Ovary (tissue), 9 donors: ENCODE measurements around the gene CFAP299. TPM values are rescaled to one million over a fixed set of nuclear protein-coding genes. Genes with fewer than 3 reads are reported as not detected.

Experiments
- DNase-seq, 5 donors: peaks; one replicate each; pipeline ENCODE4 v3.0.0-alpha.2; 2019 to 2020
- H3K27ac ChIP-seq, 2 donors: fragments of 200-600 bp; one replicate each; pipeline versions ENCODE4 v1.5.1 to v1.8.0; 2019 to 2022
- H3K27me3 ChIP-seq: fragments of 200-600 bp; one replicate; pipeline ENCODE4 v1.8.0; 2022
- H3K36me3 ChIP-seq: fragments of 200-600 bp; sonication (generic); one replicate; pipeline ENCODE4 v1.5.1; 2019
- H3K4me1 ChIP-seq: one replicate; pipeline ENCODE4 v1.8.1; 2013; ENCODE audit warnings: mild to moderate bottlenecking, moderate library complexity; ENCODE audit not compliant: insufficient read depth
- H3K4me3 ChIP-seq: fragments of 200-600 bp; sonication (generic); one replicate; pipeline ENCODE4 v1.5.1; 2017
- H3K9me3 ChIP-seq, 2 donors: fragments of 200-600 bp in 1 of 2; sonication (generic) in 1 of 2; one replicate each; pipeline versions ENCODE4 v1.5.1 to v1.8.1; 2013 to 2019; ENCODE audit warnings: mild to moderate bottlenecking in 1 of 2, moderate library complexity in 1 of 2
- EP300 ChIP-seq: sonication (generic); formaldehyde crosslinking; IDR thresholded peaks from one replicate; pipeline ENCODE4 v1.6.1; 2017; ENCODE audit warnings: antibody characterized with exemption
- POLR2A ChIP-seq: fragments of 450-650 bp; IDR thresholded peaks from one replicate; pipeline ENCODE4 v1.6.1; 2017; ENCODE audit warnings: antibody characterized with exemption, mild to moderate bottlenecking, moderate library complexity
- WGBS, 3 donors: extraction: QIAGEN DNeasy Blood & Tissue Kit in 1 of 3; methylation state at CpG; one replicate each; pipeline versions ENCODE4 v1.1.5 to v1.1.7; 2013 to 2017; 5-methylcytosine and 5-hydroxymethylcytosine counted together
- intact Hi-C, 4 donors: fragments of 100-400 bp; cut with DNase I; formaldehyde crosslinking; loops; one replicate each; pipeline versions ENCODE4 v1.11.0 to v1.15.1; 2022 to 2023
- polyA plus RNA-seq, 2 donors: library from polyadenylated mRNA; stranded (reverse); fragments of 200-250 nt in 1 of 2; fragments of 350-450 nt in 1 of 2; fragmentation: Illumina TruSeq in 1 of 2; extraction: RNeasy Lipid Tissue Mini Kit (QIAGEN cat#74804) in 1 of 2; gene quantifications; one replicate each; pipeline ENCODE4 v1.2.3, GENCODE V29; 2013 to 2014
- total RNA-seq, 7 donors: library from RNA; depleted of rRNA in 2 of 7; stranded (reverse); fragments of >200 nt in 2 of 7; fragmentation: NEBNext Ultra II Directional in 3 of 7; extraction: Animal tissue kit (Norgen Biotek cat#: 25700) in 3 of 7; gene quantifications; one replicate each; pipeline versions ENCODE4 v1.1.0 to v1.2.4, GENCODE V29; 2016 to 2023
- TF ChIP-seq, protein P1 (sequence below), 3 donors: fragments of 450-650 bp in 2 of 3; fragments of 200-600 bp in 1 of 3; IDR thresholded peaks; one replicate each; pipeline versions ENCODE4 v1.5.1 to v1.8.0; 2016 to 2022; ENCODE audit warnings: antibody characterized with exemption in 3 of 3, mild to moderate bottlenecking in 1 of 3
- donor health status: DM: no; HTN: no; CAD: no; lungs with moderate emphysema.
- donor health status: DM: no; HTN: no; CAD: no.
- donor health status: Bipolar disorder and iron deficiency.
- donor health status: DM: yes; HTN: yes; CAD: no.
- donor health status: DM: no; HTN: no; CAD: no.
- donor health status: DM: yes; HTN: yes; CAD: no.

Gene CFAP299
- total and polyA plus RNA-seq, 9 donors, result 0.32 to 17.0 (median 0.97) TPM; not detected in 2

DNA sequence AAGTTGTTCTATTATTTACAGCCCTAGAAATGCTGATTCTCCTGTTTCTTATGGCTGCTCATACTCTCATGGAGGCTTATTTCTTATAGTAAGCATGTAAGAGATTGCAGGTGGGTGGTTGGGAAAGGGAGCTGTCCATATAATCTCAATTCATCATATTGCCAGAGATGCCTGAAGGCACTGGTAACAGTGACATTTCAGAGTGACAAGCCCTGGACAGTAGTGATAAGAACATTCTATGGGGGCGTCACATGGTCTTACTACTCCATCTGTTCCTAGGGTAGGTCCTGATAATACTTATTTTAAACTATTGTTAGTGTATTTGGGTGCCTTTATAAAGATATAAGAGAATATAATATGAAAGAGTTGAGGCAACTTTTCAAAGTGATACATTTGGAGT, 171.5 kb downstream of the CFAP299 start:
- intact Hi-C loops, result no loop called here
- Histone ChIP-seq H3K36me3 (no peaks in the 10 kb centered on the region), H3K4me1 (no peaks in the 10 kb centered on the region), H3K9me3 (no peaks in the 10 kb centered on the region), H3K27ac (no peak overlapping the region), H3K27me3 (no peaks in the 10 kb centered on the region), H3K4me3 (no peak overlapping the region)
- TF ChIP-seq POLR2A (no peak), EP300 (no peak)
- TF ChIP-seq, protein P1, sequence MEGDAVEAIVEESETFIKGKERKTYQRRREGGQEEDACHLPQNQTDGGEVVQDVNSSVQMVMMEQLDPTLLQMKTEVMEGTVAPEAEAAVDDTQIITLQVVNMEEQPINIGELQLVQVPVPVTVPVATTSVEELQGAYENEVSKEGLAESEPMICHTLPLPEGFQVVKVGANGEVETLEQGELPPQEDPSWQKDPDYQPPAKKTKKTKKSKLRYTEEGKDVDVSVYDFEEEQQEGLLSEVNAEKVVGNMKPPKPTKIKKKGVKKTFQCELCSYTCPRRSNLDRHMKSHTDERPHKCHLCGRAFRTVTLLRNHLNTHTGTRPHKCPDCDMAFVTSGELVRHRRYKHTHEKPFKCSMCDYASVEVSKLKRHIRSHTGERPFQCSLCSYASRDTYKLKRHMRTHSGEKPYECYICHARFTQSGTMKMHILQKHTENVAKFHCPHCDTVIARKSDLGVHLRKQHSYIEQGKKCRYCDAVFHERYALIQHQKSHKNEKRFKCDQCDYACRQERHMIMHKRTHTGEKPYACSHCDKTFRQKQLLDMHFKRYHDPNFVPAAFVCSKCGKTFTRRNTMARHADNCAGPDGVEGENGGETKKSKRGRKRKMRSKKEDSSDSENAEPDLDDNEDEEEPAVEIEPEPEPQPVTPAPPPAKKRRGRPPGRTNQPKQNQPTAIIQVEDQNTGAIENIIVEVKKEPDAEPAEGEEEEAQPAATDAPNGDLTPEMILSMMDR (IDR thresholded peaks at IDR 0.05), result no peak
- 0% methylated on average over 1 of the region's 1 CpG for WGBS, 3 donors
- no peak for DNase-seq

DNA sequence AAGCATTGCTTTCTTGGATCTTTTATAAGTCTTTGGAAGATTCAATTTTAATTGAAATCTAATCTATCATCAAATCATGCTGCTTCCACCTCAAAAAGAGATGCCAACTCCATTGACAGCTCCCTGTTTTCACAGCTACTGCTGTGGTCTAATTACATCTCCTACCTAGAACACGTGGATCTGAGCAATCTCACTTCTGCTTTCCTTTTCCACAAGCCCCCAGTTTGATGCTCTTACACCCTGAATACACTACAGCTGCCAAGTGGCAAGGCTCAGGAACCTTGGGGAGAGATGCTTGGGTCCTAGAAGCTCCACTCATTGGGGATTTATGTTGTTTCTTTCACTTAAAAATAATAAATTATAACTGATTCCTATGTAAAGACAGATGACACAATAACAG, 172.0 kb downstream of the CFAP299 start:
- Histone ChIP-seq H3K36me3 (no peaks in the 10 kb centered on the region), H3K27me3 (no peaks in the 10 kb centered on the region), H3K9me3 (no peaks in the 10 kb centered on the region), H3K27ac (no peak overlapping the region), H3K4me3 (no peak overlapping the region), H3K4me1 (no peaks in the 10 kb centered on the region)
- intact Hi-C loops, result no loop called here
- DNase-seq, result no peak
- TF ChIP-seq EP300, result no peak
- TF ChIP-seq POLR2A, result no peak
- TF ChIP-seq, protein P1 (IDR thresholded peaks at IDR 0.05), result no peak
- 59 to 71% (median 68%) methylated on average over 1 of the region's 1 CpG for WGBS, 3 donors

DNA sequence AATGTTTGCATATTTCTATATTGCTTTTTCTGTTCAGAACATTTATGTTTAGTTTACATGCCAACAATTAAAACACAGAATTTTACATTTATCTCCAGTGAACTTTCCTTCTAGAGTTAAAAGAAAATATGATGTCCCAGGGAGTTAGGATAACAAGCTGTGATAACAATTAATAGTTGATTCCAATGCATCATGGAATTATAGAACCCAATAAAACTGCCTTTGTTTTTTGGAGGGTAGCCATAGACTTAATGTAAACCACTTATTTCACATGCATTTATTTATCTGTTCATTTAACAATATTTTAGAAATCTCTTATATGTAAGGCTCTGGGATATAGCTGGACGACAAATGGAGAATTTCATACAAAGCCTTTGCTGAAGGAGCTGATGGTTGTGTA, 180.0 kb downstream of the CFAP299 start:
- WGBS, 3 donors, result 57 to 66% (median 63%) methylated on average over 1 of the region's 1 CpG

DNA sequence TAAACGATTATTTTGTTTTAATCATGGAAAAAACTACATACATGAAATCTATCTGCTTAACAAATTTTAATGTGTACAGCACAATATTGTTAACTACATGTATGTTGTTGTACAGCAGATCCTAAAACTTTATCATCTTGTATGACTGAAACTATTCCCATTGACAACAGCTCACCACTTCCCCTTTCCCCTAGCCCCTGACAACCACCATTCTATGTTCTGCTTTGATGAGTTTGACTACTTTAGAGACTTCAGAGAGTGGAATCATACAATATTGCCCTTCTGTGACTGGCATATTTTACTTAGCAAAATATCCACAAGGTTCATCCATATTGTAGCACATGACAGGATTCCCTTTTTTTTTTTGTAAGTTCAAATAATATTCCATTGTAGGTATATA, 185.9 kb downstream of the CFAP299 start:
- H3K4me1 ChIP-seq, result no peaks in the 10 kb centered on the region
- intact Hi-C loops, result no loop called here
- TF ChIP-seq, protein P1 (IDR thresholded peaks at IDR 0.05), result no peak
- no peak for TF ChIP-seq POLR2A
- TF ChIP-seq EP300, result no peak
- no peaks in the 10 kb centered on the region for H3K36me3 ChIP-seq
- H3K4me3 ChIP-seq, result no peak overlapping the region
- H3K27me3 ChIP-seq, result no peaks in the 10 kb centered on the region
- WGBS, 3 donors, result 91 to 99% (median 93%) methylated on average over 1 of the region's 1 CpG
- H3K27ac ChIP-seq, result no peak overlapping the region
- no peaks in the 10 kb centered on the region for H3K9me3 ChIP-seq
- no peak for DNase-seq

More for the DNA sequence above, 180.0 kb downstream of the CFAP299 start:
- DNase-seq, result no peak
- no peaks in the 10 kb centered on the region for H3K36me3 ChIP-seq
- no peak overlapping the region for H3K27ac ChIP-seq
- TF ChIP-seq EP300 (no peak), POLR2A (no peak)
- TF ChIP-seq, protein P1 (IDR thresholded peaks at IDR 0.05), result no peak
- no peaks in the 10 kb centered on the region for H3K4me1 ChIP-seq
- H3K9me3 ChIP-seq, result no peaks in the 10 kb centered on the region
- H3K4me3 ChIP-seq, result no peak overlapping the region
- intact Hi-C loops, result no loop called here
- no peaks in the 10 kb centered on the region for H3K27me3 ChIP-seq

DNA sequence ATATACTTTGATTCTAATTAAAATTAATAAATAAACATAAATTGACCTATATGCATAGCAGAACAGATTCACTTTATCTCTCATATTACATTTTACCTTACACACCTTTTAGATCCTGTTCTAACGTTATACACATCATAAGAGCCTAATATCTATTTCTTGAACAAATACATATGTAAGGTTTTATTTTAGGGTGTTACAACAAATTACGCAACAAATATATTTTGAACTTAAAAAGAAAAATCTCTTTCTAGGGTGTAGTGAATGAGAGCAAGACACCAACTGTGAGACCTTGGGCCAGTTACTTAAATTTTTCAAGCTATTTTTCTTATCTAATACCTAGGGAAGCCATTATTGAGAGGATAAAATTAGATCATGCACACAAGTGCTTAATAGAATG, 191.2 kb downstream of the CFAP299 start:
- H3K4me1 ChIP-seq, result no peaks in the 10 kb centered on the region
- TF ChIP-seq POLR2A, result no peak
- TF ChIP-seq, protein P1 (IDR thresholded peaks at IDR 0.05), result no peak
- no peak for TF ChIP-seq EP300
- WGBS, 3 donors, result 91 to 94% (median 92%) methylated on average over 2 of the region's 2 CpGs
- no peaks in the 10 kb centered on the region for H3K9me3 ChIP-seq
- H3K36me3 ChIP-seq, result no peaks in the 10 kb centered on the region
- intact Hi-C loops, result no loop called here
- H3K27ac ChIP-seq, result no peak overlapping the region
- no peak for DNase-seq
- no peak overlapping the region for H3K4me3 ChIP-seq
- H3K27me3 ChIP-seq, result no peaks in the 10 kb centered on the region
